ENCODE data around the gene KLK6.
"Not testable (repeated sequence)": the region's sequence is repeated elsewhere in the genome, so short reads cannot be mapped to it uniquely, and the experiment has no call there.

GRCh38 chr19:50969810-50970209 is 419 bp upstream of the KLK6 start:
- not testable (repeated sequence) for TF ChIP-seq POLR2A (IDR thresholded peaks at IDR 0.05; ENCODE audit: low read depth, low read length); SPI1 (IDR thresholded peaks at IDR 0.05; ENCODE audit: low read depth, low read length); POLR2AphosphoS5 (IDR thresholded peaks at IDR 0.05; ENCODE audit: low read depth, low read length); PAX5 (IDR thresholded peaks at IDR 0.05; ENCODE audit: insufficient read depth, low read length, severe bottlenecking); TAF1 (IDR thresholded peaks at IDR 0.05; ENCODE audit: low read depth, low read length)
